HG02981 (cell line): ENCODE measurements around the gene S100A16.

Source experiments
- ATAC-seq: cut with Tn5 transposase; IDR thresholded peaks from one replicate; pipeline ENCODE4 v1.9.1; 2021; ENCODE audit warnings: mild to moderate bottlenecking, moderate library complexity; ENCODE audit not compliant: unreplicated experiment

S100A16 gene

DNA sequence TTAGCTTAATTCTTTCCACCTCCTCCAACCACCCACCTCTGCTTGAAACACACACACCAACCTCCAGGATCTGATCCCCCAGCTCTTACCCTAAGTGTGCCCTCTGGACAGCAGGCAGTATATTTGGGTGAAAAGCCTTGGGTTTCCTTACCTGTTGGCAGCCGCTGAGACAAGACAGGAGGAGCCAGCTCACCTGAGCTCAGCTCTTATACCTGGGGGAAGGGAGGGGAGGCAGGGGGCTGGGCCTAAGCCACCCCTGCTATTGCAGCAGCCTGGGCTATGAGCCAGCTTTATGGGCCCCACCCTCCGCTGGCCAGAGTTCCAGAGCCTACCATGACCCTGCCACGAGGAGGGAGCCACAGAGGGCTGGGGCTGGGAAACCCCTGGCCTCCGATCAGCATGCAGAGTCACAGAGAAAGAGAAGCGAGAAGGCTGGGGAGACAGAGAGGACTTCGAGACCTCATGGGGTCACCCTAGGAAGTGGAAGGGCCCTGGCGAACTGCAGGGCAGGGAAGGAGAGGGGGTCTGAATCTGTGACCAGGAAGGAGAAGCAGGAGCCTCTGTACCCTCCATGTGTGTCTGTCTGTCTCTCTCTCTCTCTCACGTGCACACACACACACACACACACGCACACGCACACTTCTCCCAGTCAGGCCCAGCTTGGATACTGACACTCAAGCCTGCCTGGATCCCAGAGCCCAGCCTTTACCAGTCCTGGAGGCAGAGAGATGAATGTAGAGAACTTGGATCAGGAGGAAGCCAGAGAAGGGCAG, 3.4 kb upstream of the S100A16 start, which contains the start of gene S100A14:
Gene S100A14 (minus strand): TSS at position 182 of the 773 bp plus-strand sequence. CDS start 467 bp downstream, outside the sequence.
- no peak for ATAC-seq

DNA sequence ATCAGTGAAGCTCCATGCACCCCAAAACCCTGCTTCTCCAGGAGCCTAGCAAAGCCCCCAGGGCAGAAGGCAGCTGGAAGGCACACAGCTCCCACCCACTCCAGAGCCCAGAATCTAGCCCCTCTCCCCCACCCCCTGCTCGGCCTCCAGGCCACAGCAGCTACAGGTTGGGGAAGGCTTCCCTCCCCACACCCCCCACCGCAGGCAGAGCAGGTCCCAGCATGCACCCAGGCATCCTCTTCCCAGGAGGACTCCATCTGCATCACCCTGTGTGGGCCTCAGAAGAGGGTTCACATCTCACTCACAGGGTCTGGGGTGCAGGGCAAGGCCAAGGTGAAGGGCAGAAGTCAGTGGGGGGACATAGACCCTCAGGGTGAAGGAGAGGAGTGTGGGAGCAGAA, 2.5 kb upstream of the S100A16 start:
- ATAC-seq: no peak

DNA sequence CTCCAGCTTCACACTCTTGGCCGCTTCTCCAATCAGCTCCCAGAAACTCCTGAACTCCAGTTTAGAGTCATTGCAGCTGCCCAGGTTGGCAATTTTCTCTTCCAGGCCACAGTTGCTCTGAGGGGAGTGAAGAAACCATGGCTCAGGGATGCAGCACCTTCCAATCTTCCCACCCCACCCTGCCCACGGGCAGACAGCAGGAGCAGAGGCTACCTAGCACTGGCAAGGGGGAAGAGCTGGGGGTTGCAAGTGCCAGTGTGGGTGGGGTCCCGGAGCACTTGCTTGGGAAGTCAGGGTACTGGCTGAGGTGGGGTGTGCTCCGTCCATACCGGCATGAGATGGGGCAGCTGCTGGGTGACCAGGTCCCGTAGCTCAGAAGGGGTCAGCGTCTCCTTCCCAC, 2.0 kb upstream of the S100A16 start:
- ATAC-seq: no peak

DNA sequence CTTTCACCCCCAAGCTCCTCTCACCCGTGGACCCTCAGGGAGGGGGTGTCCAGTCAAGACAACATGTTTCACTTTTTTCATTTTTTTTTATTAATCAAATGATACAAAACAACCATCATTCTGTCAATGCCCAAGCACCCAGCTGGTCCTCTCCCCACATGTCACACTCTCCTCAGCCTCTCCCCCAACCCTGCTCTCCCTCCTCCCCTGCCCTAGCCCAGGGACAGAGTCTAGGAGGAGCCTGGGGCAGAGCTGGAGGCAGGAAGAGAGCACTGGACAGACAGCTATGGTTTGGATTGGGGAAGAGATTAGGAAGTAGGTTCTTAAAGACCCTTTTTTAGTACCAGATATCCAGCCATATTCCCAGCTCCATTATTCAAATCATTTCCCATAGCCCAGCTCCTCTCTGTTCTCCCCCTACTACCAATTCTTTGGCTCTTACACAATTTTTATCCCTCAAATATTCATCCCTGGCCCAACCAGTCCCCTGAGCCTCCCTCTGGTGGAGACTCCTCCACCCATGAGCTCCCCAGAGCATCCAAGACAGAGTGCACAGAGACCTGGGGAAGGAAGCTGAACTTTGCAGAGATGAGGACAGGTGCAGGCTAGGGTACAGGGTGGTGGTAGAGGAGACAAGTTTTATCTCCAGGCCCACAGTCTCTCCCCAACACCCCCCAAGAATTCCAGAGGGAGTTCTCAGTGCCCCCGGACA, 1.4 kb upstream of the S100A16 start:
- ATAC-seq: no peak

DNA sequence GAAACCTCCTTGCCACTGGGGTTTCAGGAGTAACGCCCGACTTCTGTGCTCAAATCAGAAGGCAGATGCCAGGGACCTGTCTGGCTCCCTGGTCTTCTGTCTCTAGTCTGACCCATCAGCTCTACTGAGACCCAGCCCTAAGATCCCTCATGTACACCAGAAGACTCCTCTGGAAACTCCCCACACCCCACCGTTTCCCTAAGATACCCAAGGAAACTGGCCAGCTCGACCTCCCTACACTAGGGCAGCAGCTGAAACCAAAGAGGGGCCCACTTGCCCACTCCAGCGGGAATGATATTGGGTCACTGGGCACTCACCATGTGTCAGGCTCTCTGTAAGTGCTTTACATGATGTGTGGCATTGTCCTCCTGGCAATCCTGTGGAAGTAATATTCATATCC, 469 bp upstream of the S100A16 start:
- no peak for ATAC-seq

DNA sequence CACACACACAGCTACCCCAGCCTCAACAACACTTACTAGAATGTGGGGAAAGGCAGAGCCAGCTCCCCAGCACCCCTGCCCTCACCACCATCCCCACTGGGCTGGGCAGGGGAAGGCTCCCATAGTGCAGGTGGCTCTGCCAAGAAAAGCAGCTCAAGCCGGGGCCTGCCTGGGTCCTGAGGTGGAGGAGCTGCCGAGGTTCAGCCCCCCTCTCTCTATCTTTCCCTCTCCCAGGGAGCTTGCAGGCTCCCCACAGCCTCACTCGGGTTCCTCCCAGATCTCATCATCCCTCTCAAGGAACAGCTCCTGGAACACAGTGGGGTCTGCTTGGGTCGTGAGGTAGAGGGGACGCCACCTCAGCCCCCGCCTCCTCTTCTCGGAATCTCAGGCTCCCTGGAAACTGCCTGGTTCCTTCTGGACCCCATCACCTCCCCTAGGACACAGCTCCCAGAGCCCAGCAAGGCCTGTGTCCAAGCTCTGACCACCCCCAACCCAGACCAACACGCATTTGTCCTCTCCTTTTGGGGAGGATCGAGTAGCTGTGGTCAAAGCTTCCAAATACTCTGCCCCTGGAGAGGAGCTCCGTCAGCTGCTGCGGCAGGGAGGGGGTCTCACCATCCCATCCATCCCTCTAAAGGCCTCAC, 704 bp downstream of the S100A16 start:
- no peak for ATAC-seq

DNA sequence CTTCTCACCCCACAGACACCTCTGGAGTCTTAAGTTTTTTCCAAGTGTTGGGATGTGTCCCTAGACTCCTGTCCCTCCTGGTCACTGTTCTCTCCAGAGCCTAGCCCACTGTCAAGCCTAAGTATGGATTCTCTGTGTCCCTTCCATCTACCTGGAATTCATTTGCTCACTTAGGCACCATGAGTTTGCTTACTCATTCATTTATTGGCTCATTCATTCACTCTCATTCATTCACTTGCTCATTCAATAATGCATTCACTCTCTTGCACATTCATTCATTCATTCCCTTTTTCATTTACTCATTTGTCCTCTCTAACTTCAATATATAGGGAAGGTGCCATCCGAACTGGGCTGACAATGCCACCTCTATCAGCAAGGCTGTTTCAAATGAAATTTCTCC, 1.6 kb downstream of the S100A16 start:
- no peak for ATAC-seq

DNA sequence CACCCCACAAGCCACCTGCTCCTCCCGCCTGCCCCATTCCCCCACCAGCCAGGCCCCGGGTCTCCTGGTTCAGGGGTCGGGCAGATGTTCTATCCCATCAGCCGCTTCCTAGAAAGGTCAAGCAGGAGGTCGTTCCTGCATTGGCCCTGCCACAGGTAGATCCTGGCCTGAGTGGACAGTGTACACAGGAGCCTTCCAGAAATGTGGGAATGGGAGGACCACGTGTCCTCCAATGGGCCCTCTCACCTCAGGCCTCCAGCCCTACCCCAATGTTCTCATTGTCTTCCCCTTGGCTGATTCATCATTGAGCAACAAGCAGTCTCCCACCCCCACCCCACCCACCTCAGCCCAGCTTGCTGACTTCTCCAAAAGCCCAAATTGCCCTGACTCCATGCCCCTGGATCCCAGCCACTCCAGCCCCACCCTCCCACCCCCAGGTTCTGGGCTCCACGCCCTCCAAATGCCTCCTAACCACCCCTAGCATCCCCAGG, 2.1 kb downstream of the S100A16 start:
- no peak for ATAC-seq

DNA sequence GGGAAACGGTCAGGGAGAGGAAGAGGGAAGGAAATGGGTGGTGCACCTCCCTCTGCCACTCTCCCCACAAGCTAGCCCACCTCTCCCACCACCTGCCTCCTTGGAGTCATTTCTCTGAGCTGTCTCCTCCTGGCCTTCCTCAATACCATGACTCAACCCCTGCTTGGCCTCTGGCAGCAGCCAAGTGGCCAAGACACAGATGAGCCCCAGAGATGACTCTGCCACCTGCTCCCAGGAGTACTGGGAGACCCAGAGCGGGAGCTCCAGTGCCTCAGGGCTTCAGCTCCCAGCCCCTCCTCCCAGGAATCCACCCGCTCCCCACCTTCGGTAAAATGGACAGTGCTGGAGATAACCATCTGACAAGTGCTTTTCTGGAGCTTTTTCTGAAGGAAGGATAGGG, 2.6 kb downstream of the S100A16 start:
- ATAC-seq: no peak

DNA sequence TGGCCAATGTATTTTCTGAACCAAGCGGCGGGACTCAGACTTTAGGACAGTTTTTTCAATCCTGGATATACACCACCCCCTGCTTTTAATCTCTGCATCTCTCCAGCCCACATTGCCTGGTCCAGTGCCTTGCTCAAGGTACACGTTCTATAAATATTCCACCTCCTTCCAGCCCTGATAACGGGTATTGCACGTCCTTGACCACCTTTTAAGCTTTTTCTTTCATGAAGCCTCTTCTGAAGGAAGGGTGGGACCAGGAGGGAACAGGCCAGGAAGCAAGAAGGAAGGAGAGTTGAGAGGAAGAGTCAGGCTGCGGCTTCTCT, 3.4 kb downstream of the S100A16 start:
- ATAC-seq: no peak

DNA sequence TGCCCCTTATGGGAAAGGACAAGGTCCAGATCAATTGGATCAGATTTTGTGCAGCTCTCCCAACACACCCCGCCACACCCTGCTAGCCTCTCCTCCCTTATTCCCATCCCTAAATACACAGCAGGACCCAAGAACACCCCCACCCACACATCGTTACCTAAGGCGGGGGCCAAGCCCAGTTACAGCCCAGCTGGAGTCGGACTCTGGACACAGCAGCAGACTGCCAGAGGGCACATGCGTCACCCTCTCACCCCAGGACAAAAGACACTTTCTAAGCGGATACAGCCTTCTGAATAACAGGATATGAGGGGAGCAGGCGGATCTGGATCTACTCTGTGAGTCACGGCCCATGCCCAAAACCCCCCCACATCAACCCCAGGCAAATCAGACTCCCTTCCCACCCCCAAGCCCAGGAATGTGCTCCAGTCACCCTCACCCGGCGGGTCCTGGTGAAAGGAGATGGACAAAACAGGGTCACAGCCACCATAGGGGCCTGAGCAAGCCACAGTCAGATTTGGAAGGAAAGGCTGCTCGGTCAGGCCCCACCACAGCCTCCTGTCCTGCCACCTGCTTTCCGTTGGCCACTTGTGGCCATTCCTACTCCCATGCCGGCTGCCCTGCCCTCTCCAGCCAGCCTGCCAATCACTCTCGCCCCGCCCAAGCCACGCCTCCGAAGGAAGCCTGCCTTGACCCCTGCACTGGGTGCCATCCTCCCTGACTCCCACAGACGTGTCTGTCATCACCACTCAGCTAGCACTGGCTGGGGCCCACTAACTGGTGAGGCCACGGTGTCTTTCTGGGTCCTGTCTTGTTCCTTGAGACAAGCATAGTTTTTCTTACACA, 4.0 kb downstream of the S100A16 start:
- no peak for ATAC-seq

DNA sequence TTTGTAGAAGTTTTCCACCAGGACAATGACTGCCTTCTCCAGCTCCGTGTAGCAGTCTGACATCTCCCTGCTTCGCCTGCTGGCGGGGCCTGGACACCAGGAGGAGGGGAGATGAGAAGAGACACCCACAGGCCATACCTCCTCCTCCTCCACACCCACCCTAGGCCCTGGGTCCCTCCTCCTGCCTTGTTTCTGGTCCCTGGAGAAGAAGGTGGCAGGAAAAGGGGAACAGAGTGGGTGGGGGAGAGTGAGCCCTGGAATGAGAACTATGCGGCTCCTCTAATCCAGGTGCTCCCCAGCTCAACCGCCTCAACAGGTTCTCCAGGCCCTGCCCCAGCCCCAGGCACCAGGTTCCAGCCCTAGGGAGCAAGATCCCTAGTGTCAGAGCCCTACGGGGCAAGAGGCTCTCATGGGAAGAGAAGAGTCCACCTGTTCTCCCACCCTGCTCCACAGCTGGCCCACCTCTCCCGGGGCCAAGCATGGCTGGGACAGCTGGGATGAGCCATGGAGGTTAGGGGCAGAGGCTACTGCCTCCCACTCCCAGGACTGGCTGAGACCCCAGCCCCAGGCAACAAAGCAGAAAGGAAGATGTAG, 4.8 kb downstream of the S100A16 start:
- no peak for ATAC-seq

DNA sequence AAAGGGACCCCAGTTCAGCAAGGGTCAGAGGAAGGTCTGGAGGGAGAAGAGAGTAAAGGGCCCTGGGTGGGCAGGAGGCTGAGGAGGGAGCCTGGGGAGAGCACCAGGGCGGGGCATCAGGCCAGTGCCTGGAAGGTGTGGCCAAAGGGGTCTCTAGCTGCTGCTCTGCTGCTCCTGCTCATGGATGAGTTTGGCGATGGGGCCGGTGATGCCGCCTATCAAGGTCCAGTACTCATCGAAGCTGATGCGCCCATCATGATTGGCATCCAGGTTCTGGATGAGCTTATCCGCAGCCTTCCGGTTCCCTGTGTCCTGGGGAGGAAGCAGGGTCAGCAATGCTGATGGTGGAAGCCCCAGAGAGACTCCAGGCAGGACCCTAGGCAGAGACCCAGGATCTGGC, 5.6 kb downstream of the S100A16 start:
- no peak for ATAC-seq

DNA sequence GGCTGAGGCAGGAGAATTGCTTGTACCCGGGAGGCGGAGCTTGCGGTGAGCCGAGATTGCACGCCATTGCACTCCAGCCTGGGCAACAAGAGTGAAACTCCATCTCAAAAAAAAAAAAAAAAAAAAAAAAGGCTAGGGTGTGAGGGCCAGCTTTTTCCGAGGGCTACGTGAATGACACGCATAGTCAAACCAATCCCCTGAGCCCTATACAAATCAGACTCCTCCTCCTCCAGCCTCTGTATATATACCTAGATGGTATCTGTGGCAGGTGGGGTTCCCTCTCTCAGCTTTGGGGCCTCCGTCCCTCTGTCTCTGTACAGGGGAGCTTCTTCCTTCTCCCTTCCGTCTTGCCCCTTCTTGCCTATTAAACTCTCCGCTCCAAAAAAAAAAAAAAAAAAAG, 6.7 kb downstream of the S100A16 start:
- no peak for ATAC-seq

DNA sequence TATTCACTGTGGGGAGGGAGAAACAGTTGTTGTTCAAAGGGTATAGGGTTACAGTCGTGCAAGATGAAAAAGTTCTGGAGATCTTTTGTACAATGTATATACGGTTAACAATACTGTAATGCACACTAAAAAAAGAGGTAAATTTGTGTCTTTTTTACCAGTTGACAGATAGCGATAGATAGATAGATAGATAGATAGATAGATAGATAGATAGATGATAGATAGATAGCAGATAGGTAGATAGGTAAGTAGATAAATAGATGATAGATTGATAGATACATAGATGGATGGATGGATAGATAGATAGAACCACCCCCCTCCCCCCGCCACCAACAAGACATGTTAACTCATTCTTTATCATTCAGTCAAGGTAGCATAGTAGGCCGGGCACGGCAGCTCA, 10.2 kb downstream of the S100A16 start:
- no peak for ATAC-seq

DNA sequence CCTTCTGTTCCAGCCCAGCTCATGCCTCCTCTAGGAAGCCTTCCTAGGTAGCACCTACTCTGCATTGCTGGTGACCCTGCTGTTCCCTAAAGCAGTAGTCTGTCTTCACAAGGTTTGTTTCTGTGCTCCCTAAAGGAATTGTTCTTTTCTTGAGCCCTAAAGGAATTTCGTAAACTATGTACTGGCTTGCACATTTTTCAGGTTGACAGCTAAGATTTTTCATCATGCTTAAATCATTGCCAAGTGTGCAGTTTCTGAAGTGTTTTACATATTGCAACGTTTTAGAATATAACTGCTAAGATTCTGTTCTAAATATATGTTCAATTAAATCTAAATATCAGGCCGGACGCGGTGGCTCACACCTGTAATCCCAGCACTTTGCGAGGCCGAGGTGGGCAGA, 13.1 kb downstream of the S100A16 start:
- no peak for ATAC-seq

DNA sequence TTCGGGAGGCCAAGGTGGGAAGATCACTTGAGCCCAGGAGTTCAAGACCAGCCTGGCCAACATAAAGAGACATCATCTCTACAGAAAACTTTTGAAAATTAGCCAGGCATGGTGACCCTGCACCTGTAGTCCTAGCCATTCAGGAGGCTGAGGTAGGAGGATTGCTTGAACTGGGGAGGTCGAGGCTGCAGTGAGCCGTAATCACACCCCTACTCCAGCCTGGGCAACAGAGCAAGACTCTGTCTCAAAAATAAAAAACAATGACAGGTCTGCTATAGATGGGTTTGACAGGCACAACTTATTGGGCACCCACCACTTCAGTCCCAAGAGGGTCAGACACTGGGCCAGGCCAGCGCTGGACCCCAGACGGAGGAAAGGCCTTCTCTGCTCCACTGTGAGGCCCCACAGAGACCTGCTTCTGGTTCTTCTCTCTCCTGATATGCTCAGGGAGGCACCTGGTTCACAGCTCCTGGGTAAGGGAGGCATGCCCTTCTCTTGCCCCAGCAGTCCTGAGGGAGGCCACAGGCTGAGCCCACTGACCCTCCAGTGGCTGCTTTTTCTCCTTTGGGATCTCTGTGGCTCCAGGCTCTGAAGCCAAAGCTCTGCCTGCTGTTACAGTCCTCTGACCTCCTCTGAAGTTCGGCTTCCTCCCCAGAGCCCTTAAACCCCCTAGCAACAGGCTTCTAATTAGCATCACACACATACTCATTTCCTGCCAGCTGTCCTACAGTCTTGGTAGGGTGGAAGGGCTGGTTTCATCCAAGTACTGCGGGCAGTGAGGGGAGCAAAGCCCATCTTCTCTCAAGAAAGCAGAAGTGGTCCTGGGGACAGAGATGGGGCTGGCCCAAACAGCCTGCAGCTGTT, 14.4 kb downstream of the S100A16 start:
- ATAC-seq: peak; percentile 98

DNA sequence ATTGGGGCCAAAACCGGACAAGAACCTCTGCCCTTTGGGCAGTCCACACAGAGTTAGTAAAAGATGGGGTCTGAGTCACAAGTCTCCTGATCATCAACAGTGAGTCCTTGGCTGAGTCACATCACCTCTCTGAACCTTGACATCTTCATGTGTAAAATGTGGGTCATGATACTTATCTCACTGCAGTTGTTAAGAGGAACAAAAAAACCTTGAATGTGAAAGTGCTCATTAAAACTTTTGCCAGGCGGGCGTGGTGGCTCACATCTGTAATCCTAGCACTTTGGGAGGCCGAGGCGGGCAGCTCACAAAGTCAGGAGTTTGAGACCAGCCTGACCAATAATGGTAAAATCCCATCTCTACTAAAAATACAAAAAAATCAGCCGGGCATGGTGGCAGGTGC, 15.7 kb downstream of the S100A16 start:
- ATAC-seq: no peak

DNA sequence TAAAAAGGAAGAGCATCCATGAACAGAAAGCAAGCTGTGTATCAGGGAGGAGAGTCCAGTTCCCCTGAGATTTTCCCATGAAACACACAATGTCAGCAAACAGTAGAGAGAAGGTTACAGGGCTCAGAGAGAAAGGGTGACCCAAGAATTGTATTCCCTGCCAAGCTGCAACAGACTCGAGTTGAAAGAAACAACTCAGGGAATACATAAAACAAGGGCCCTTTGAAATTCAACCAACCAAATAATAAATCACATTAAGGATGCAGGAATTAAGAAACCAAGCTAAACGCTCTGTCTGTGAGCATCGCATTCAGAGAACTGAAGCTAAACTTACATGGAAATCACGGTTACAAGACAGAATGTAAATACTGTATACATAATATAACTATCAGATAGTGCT, 20.2 kb downstream of the S100A16 start:
- ATAC-seq: no peak

DNA sequence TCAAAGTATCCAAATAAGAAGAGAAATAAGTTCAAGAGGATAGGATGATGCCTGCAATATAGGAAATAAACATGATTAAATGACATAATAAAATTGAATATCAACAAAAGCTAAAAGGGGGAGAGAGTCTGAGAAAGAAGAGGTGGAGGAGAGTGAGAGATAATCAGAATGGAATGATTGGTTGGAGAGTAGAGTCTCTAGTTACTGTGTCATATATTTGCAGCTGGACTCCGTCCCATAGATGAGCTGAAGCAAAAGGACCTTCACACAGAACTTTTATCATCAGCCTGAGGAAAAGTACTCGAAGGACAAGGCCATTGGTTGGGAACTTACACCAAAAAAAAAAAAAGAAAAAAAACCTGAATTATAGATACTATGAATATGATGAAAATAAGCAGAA, 24.5 kb downstream of the S100A16 start:
- ATAC-seq: no peak
